ENCODE data around the gene HNMT. TPM values are rescaled to one million over a fixed set of nuclear protein-coding genes. Genes with fewer than 3 reads are reported as not detected.
A peak's percentile ranks its signal among the peaks of the same experiment; 100 is the strongest.

The HNMT gene
- total and polyA plus RNA-seq, 2 of the 13 experiments (the other 11 are each of a cell fraction or from before 2014, with no cell fraction given) = 279 to 309 TPM

- TF ChIP-seq DDIT3 (CRISPR knock-in tag; IDR thresholded peaks at IDR 0.05) = no peak
- TF ChIP-seq SKIL (CRISPR knock-in tag; IDR thresholded peaks at IDR 0.05; ENCODE audit: borderline replicate concordance) = no peak
- no peak for TF ChIP-seq KLF13 (CRISPR knock-in tag; IDR thresholded peaks at IDR 0.05)
- TF ChIP-seq RORA (CRISPR knock-in tag; IDR thresholded peaks at IDR 0.05) = no peak
- TF ChIP-seq CENPT (CRISPR knock-in tag; IDR thresholded peaks at IDR 0.05; ENCODE audit: low read depth) = no peak
- no peak for TF ChIP-seq PAX8 (CRISPR knock-in tag; IDR thresholded peaks at IDR 0.05; ENCODE audit: borderline replicate concordance)
- TF ChIP-seq ZNF17 (CRISPR knock-in tag; IDR thresholded peaks at IDR 0.05) = no peak
- no peak for TF ChIP-seq CHD2 (IDR thresholded peaks at IDR 0.05; ENCODE audit: low read depth, low read length)
- no peak for TF ChIP-seq RBAK (CRISPR knock-in tag; IDR thresholded peaks at IDR 0.05)
- TF ChIP-seq FOXM1 (CRISPR knock-in tag; IDR thresholded peaks at IDR 0.05) = no peak
- TF ChIP-seq ZBTB14 (CRISPR knock-in tag; IDR thresholded peaks at IDR 0.05) = no peak
- TF ChIP-seq ZNF609 (CRISPR knock-in tag; IDR thresholded peaks at IDR 0.05; ENCODE audit: borderline replicate concordance) = no peak
- TF ChIP-seq ZNF20 (CRISPR knock-in tag; IDR thresholded peaks at IDR 0.05) = no peak
- TF ChIP-seq EHMT2 (IDR thresholded peaks at IDR 0.05; ENCODE audit: borderline replicate concordance, low read depth, low read length) = 0 out of 2 replicates have a peak, but pooled peaks have one; percentile 49
- no peak for TF ChIP-seq MXD3 (CRISPR knock-in tag; IDR thresholded peaks at IDR 0.05)
- TF ChIP-seq BORCS8-MEF2B (CRISPR knock-in tag; IDR thresholded peaks at IDR 0.05) = no peak
- no peak for TF ChIP-seq ZFP62 (CRISPR knock-in tag; IDR thresholded peaks at IDR 0.05)
- no peak for TF ChIP-seq SP2 (CRISPR knock-in tag; IDR thresholded peaks at IDR 0.05)
- no peak for TF ChIP-seq ZBTB1 (CRISPR knock-in tag; IDR thresholded peaks at IDR 0.05; ENCODE audit: borderline replicate concordance)
- TF ChIP-seq RFXANK (CRISPR knock-in tag; IDR thresholded peaks at IDR 0.05) = no peak
- no peak for TF ChIP-seq MXI1 (IDR thresholded peaks at IDR 0.05; ENCODE audit: borderline replicate concordance, low read depth, low read length)
Measured at GRCh38 chr2:137957033-137957432, 7.2 kb upstream of the HNMT start (continued).

Measured in HepG2 (cell line).